Measurements from ENCODE around the gene SPECC1. TPM values are rescaled to one million over a fixed set of nuclear protein-coding genes. Genes with fewer than 3 reads are reported as not detected.
A peak's percentile ranks its signal among the peaks of the same experiment; 100 is the strongest.
"Not testable (repeated sequence)": the region's sequence is repeated elsewhere in the genome, so short reads cannot be mapped to it uniquely, and the experiment has no call there.

Gene SPECC1
- total and polyA plus RNA-seq, 5 experiments from 2014 or later: 1.8 to 4.7 (median 2.5) TPM

DNA sequence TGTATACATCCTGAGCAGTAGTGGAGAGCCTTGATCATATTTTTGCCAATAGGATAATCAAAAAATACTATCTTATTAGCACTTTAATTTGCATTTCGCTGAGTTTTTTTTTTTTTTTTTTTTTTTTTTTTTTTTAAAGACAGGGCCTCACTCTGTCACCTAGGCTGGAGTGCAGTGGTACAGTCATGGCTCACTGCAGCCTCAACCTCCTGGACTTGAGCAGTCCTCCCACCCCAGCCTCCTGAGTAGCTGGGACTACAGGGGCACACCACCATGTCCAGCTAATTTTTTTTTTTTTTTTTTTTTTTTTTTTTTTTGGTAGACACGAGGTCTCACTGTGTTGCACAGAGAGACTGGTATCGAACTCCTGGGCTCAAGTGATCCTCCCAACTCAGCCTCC is 230.6 kb downstream of the SPECC1 start:
- H3K4me3 Mint-ChIP-seq, ATAC-seq, DNase-seq, H3K36me3 Mint-ChIP-seq, H3K27ac Mint-ChIP-seq, H3K9me3 Mint-ChIP-seq, H3K27me3 Mint-ChIP-seq: not testable (repeated sequence)
- POLR2A ChIA-PET: interaction anchor here (0.6 kb wide), 1 partner anchor 258 kb away, joined by 4 read pairs; no protein-coding TSS in a partner anchor
- peaks cover 7 to 24% (median 11%) of the 10 kb centered on the region in 4 donors for H3K4me1 Mint-ChIP-seq

DNA sequence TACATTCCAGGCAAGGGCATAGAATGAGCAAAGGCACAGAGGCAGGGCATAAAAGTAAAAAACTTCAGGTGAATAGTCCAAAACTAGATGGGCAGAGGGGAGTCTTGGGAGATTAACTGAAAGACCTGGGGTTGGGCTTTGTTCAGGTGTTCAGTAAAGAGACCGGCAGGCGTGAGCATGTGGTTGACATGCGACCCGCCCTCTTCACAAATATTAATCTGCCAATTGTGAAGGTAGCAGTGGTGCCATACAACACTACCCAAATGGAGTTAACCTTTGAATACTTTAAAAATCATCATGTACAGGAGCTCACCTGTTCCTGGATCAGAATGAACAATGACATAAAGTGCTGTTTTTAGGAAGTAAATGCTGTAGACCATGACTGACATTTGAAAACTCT is 232.7 kb downstream of the SPECC1 start:
- H3K4me3 Mint-ChIP-seq: no peak overlapping the region
- no peaks in the 10 kb centered on the region for H3K9me3 Mint-ChIP-seq
- no peaks in the 10 kb centered on the region for H3K27me3 Mint-ChIP-seq
- H3K36me3 Mint-ChIP-seq: no peaks in the 10 kb centered on the region
- peaks cover 19 to 27% (median 22%) of the 10 kb centered on the region in 4 donors for H3K4me1 Mint-ChIP-seq
- POLR2A ChIA-PET: interaction anchor here (0.6 kb wide), 1 partner anchor 57 kb away, joined by 3 read pairs; no protein-coding TSS in a partner anchor
- DNase-seq (no peak), ATAC-seq (no peak)
- H3K27ac Mint-ChIP-seq: peak overlapping the region in 1 of 10 donors; percentile 55

DNA sequence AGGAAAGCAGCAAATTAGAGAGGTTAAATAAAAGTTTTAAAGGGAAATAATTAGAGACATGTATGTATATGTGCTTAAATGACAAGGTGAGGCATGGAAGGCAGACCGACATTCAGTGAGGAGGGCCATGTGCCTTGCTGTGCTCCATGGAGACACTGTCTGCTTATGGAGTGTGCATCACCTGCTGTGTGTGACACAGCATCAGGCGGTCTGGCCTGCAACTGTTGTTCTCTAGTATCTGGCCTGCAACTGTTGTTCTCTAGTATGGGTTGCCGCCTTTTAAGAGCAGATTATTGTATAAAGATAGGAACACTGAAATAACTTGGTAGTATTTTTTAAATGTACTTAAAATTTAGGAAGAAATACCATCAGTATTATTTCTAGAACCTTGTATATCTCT is 233.1 kb downstream of the SPECC1 start:
- no peaks in the 10 kb centered on the region for H3K27me3 Mint-ChIP-seq
- POLR2A ChIA-PET: interaction anchor here (0.6 kb wide), 1 partner anchor 56 kb away, joined by 3 read pairs; no protein-coding TSS in a partner anchor
- no peaks in the 10 kb centered on the region for H3K9me3 Mint-ChIP-seq
- H3K36me3 Mint-ChIP-seq: no peaks in the 10 kb centered on the region
- ATAC-seq (no peak), DNase-seq (no peak)
- H3K4me3 Mint-ChIP-seq: no peak overlapping the region
- peaks cover 22 to 29% (median 26%) of the 10 kb centered on the region in 4 donors for H3K4me1 Mint-ChIP-seq
- peak overlapping the region in 1 of 10 donors; percentile 55 for H3K27ac Mint-ChIP-seq

DNA sequence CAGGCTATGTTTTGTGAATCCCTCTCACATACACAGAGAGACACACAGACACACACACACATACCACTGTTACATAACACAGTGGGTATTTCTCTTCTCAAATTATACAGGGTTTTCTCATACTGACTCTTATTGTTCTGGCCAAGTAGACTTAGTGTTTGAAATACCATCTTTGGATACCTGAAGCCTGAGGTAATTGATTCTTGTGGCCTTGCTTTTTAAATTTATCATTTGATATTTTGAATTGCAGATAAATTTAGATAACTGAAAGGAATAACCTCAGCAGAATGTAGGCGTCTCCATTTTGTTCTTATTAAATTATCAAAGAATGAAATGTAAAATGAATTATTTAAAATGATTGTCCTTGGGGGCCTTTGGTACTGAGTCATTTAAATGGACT is 234.4 kb downstream of the SPECC1 start:
- H3K27me3 Mint-ChIP-seq: no peaks in the 10 kb centered on the region
- no peaks in the 10 kb centered on the region for H3K36me3 Mint-ChIP-seq
- no peaks in the 10 kb centered on the region for H3K9me3 Mint-ChIP-seq
- no peak for ATAC-seq
- DNase-seq: no peak
- peaks cover 25 to 39% (median 32%) of the 10 kb centered on the region in 4 donors for H3K4me1 Mint-ChIP-seq
- POLR2A ChIA-PET: no interaction called here
- peak overlapping the region in 1 of 10 donors; percentile 27 for H3K27ac Mint-ChIP-seq
- H3K4me3 Mint-ChIP-seq: no peak overlapping the region

DNA sequence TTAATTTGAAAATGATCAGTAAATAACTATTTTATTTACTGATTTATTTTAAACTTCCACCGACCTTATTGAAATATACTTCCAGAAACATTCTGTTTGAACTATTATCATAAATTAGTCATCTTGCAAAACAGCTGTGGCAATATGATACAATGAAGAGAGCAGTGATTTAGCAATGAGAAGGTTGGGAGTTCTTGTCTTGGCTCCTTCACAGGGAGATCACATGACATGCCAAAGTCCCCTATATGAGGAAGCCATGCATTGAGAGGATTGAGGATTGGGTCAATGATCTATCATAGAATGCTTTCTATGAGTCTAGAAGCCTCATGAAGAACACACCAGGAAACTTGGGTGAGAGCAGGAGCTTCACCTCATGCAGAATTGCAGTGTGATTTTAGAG is 235.5 kb downstream of the SPECC1 start:
- POLR2A ChIA-PET: interaction anchor here (0.6 to 3.6 kb wide), 5 partner anchors 12 to 1006 kb away, joined by 3 to 16 read pairs (median 5); no protein-coding TSS in a partner anchor
- Mint-ChIP-seq H3K4me3 (no peak overlapping the region), H3K27me3 (no peaks in the 10 kb centered on the region), H3K4me1 (peaks cover 27 to 44% (median 34%) of the 10 kb centered on the region in 4 donors), H3K9me3 (peaks cover 0 to 2% (median 0%) of the 10 kb centered on the region in 9 donors), H3K36me3 (no peaks in the 10 kb centered on the region), H3K27ac (peak overlapping the region in 2 of 10 donors; percentile 20 to 31)
- no peak for DNase-seq
- ATAC-seq: no peak

DNA sequence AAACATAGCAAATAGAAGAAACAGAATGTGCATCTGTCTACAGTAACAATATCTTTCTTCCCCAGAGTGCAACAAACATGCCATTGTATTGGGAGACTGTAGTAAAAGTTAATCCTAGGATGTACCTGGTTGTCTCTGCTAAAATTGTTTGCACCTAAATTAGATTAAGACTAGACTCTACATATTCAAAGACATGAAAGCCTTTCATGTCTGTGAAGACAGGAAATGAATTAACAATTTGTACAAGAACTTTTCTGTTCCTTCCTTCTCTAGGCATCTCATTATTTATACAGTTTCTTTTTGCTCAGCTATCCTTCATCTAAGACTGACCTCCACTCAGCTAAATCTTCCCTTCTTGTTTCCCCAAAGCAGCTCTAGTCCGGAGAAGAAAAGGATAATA is 237.5 kb downstream of the SPECC1 start:
- POLR2A ChIA-PET: interaction anchor here (0.6 to 3.6 kb wide), 8 partner anchors 10 to 29 kb away, joined by 3 to 18 read pairs (median 6); no protein-coding TSS in a partner anchor
- H3K36me3 Mint-ChIP-seq: no peaks in the 10 kb centered on the region
- peak overlapping the region; percentile 30 to 81 (median 72) for H3K4me3 Mint-ChIP-seq
- DNase-seq (peak in 1 of 10 donors; percentile 31), ATAC-seq (peak; percentile 72 to 78)
- peaks cover 0 to 3% (median 0%) of the 10 kb centered on the region in 9 donors for H3K9me3 Mint-ChIP-seq
- peak overlapping the region; percentile 24 to 90 (median 72) for H3K27ac Mint-ChIP-seq
- H3K4me1 Mint-ChIP-seq: peaks cover 26 to 49% (median 37%) of the 10 kb centered on the region in 4 donors
- no peaks in the 10 kb centered on the region for H3K27me3 Mint-ChIP-seq

DNA sequence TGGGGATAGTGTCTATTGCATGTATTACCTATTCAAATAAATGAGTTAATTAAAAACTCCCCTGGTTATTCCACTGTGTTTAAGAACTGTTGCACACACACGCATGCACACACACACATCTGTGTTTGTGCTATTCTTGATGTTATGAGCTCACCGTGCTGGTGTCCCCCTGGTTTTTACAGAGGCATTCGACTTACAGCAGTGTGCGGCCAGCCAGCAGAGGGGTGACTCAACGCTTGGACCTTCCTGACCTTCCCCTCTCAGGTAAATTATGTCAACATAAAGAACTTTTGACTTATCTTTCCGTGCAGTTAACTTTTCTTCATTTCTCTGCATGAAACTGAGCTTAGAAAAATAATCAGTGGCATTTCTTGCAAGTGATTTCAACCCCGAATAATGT is 244.2 kb downstream of the SPECC1 start:
- no peak for ATAC-seq
- H3K27ac Mint-ChIP-seq: peak overlapping the region in 8 of 10 donors; percentile 52 to 90 (median 79)
- peaks cover 27 to 59% (median 46%) of the 10 kb centered on the region in 4 donors for H3K4me1 Mint-ChIP-seq
- DNase-seq: no peak
- H3K4me3 Mint-ChIP-seq: peak overlapping the region in 2 of 10 donors; percentile 14 to 41
- no peaks in the 10 kb centered on the region for H3K27me3 Mint-ChIP-seq
- peaks cover 0 to 9% (median 5%) of the 10 kb centered on the region in 3 donors for H3K36me3 Mint-ChIP-seq
- H3K9me3 Mint-ChIP-seq: peaks cover 0 to 11% (median 6%) of the 10 kb centered on the region in 9 donors
- POLR2A ChIA-PET: no interaction called here

DNA sequence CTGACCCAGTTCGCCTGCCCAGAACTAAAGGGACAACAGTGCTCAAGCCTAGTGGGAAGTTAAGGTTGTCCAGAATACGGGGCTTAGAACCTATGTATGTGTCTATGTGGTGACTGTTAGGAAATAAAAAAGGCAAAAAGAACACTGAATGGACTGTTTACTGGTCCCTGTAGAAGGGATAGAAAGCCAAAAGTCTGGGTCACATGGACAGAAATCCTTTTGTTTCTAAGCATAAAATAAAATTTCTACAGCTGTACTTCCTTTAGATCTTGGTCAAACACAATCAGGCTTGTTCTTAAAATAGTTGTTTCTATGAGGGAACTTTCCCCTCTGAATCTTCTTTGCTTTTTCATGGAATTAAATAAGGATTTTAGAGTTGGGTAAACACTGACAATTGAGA is 245.4 kb downstream of the SPECC1 start:
- Mint-ChIP-seq H3K4me3 (peak overlapping the region in 6 of 10 donors; percentile 1 to 83 (median 21)), H3K27ac (peak overlapping the region in 9 of 10 donors; percentile 58 to 90 (median 79)), H3K27me3 (no peaks in the 10 kb centered on the region), H3K36me3 (peaks cover 0 to 15% (median 10%) of the 10 kb centered on the region in 3 donors), H3K4me1 (peaks cover 26 to 62% (median 48%) of the 10 kb centered on the region in 4 donors), H3K9me3 (peaks cover 0 to 16% (median 10%) of the 10 kb centered on the region in 9 donors)
- no peak for ATAC-seq
- POLR2A ChIA-PET: interaction anchor here (1.6 to 3.9 kb wide), 2 partner anchors 9 to 10 kb away, joined by 4 to 13 read pairs; no protein-coding TSS in a partner anchor
- DNase-seq: no peak

DNA sequence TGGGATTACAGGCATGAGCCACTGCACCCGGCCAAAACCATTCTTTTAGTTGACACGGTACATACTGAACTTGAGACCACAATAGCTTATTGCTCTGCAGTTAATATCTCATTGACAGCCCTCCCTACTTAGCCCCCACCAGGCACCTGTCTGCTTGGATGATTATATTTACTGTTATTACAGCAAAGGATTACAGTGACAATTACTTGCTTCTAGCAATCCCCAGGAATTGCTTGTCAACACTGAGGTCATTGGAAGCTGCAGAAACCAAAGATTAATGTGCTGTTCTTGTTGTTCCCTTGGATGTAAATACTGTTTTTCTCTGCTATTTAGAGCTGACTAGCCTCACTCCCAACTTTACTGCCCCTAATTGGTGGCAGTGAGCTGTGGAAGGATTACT is 247.0 kb downstream of the SPECC1 start:
- H3K27me3 Mint-ChIP-seq: no peaks in the 10 kb centered on the region
- POLR2A ChIA-PET: interaction anchor here (0.8 to 3.9 kb wide), 6 partner anchors 8 to 20 kb away, joined by 3 to 13 read pairs (median 4); no protein-coding TSS in a partner anchor
- no peak overlapping the region for H3K4me3 Mint-ChIP-seq
- peaks cover 0 to 15% (median 10%) of the 10 kb centered on the region in 3 donors for H3K36me3 Mint-ChIP-seq
- ATAC-seq (no peak), DNase-seq (no peak)
- peaks cover 22 to 65% (median 49%) of the 10 kb centered on the region in 4 donors for H3K4me1 Mint-ChIP-seq
- H3K27ac Mint-ChIP-seq: peak overlapping the region in 1 of 10 donors; percentile 11
- peaks cover 0 to 16% (median 10%) of the 10 kb centered on the region in 9 donors for H3K9me3 Mint-ChIP-seq

DNA sequence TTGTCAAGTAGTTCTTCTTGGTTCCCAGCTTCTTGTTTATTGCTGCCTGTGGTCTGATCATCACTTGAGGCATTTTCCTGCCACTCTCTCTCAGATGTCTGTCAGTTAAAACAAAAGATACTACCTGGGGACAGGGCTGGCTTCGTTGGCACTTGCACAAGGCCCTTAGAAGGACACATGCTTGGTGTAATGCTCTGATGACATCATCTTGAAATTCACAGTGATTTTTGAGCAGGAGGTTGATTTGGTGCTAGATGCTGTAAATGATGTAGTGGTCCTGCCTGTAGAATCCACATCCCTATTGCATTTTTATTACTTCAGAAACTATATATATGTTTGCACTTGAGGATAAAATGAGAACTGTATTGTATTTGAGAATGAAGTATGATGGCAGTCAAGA is 247.8 kb downstream of the SPECC1 start:
- Mint-ChIP-seq H3K4me1 (peaks cover 29 to 73% (median 51%) of the 10 kb centered on the region in 4 donors), H3K4me3 (peak overlapping the region in 1 of 10 donors; percentile 8), H3K36me3 (peaks cover 0 to 15% (median 10%) of the 10 kb centered on the region in 3 donors), H3K27ac (peak overlapping the region in 5 of 10 donors; percentile 6 to 67 (median 26)), H3K9me3 (peaks cover 0 to 16% (median 10%) of the 10 kb centered on the region in 9 donors), H3K27me3 (no peaks in the 10 kb centered on the region)
- POLR2A ChIA-PET: interaction anchor here (0.8 to 3.9 kb wide), 5 partner anchors 9 to 19 kb away, joined by 3 to 13 read pairs (median 4); no protein-coding TSS in a partner anchor
- ATAC-seq: no peak
- DNase-seq: no peak

DNA sequence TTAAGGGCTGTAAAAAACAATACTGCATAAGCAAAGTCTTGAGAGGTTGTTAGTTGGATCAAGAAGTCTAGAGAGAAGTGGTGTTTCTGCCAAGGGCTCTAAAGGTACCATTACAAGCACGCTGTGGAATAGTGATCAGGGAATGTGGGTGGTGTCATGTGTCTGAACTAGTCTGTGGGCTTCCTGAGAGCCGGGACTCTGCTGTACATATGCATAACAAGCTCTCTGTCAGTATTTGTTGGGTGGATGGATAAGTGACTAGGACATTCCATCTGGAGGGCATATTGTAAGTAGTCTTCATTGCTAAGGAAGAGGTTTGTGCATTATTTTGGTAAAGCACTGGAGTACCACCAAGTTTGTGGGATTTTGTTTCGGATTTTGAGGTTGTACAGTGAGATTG is 248.6 kb downstream of the SPECC1 start:
- no peak for DNase-seq
- H3K4me3 Mint-ChIP-seq: no peak overlapping the region
- no peak for ATAC-seq
- H3K4me1 Mint-ChIP-seq: peaks cover 37 to 76% (median 59%) of the 10 kb centered on the region in 4 donors
- peaks cover 0 to 15% (median 10%) of the 10 kb centered on the region in 3 donors for H3K36me3 Mint-ChIP-seq
- H3K27ac Mint-ChIP-seq: peak overlapping the region in 2 of 10 donors; percentile 22 to 64
- no peaks in the 10 kb centered on the region for H3K27me3 Mint-ChIP-seq
- POLR2A ChIA-PET: interaction anchor here (3.9 kb wide), 1 partner anchor 12 kb away, joined by 13 read pairs; no protein-coding TSS in a partner anchor
- H3K9me3 Mint-ChIP-seq: peaks cover 0 to 16% (median 10%) of the 10 kb centered on the region in 9 donors

DNA sequence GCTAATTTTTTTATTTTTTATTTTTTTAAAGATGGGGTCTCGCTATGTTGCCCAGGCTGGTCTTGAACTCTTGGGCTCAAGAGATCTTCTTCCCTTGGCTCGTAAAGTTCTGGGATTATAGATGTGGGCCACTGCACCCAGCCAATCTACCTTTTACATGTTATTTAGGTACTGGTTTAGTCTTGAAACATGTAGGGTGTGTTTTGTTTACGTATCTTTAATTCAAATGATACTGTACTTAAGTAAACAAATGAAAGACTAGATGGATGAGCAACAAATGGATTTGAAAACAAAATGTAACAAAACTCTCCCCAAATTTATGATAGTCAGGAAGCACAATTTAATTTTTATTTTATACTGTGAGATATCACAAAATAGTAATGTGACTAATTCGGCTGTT is 250.5 kb downstream of the SPECC1 start:
- H3K4me3 Mint-ChIP-seq: no peak overlapping the region
- DNase-seq (no peak), ATAC-seq (no peak)
- POLR2A ChIA-PET: interaction anchor here (0.5 kb wide), 1 partner anchor 50 kb away, joined by 4 read pairs; no protein-coding TSS in a partner anchor
- H3K4me1 Mint-ChIP-seq: peaks cover 36 to 70% (median 56%) of the 10 kb centered on the region in 4 donors
- H3K27ac Mint-ChIP-seq: peak overlapping the region in 1 of 10 donors; percentile 5
- H3K36me3 Mint-ChIP-seq: peaks cover 0 to 15% (median 10%) of the 10 kb centered on the region in 3 donors
- no peaks in the 10 kb centered on the region for H3K27me3 Mint-ChIP-seq
- peaks cover 0 to 16% (median 10%) of the 10 kb centered on the region in 9 donors for H3K9me3 Mint-ChIP-seq

DNA sequence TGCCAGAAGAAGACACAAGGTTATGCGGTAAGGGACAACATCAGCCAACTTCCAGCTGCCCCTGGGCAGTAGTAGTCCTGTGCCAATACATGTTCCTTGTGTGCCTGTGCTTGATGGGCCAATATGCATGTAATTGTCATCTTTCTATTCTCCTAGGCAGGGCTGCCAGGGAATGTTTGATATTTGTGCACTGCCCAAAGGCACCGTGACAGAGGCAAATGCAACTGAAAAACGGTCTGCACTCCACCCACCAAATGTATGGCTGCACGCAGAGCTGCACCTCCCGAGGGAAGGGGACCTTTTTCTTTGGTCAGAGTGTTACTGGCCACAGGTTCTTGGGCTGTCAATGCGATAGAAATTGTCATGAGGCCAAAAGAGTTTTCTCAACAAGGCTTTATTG is 251.1 kb downstream of the SPECC1 start:
- H3K4me1 Mint-ChIP-seq: peaks cover 36 to 70% (median 54%) of the 10 kb centered on the region in 4 donors
- H3K4me3 Mint-ChIP-seq: peak overlapping the region in 2 of 10 donors; percentile 10 to 36
- ATAC-seq (no peak), DNase-seq (no peak)
- peak overlapping the region in 5 of 10 donors; percentile 22 to 65 (median 42) for H3K27ac Mint-ChIP-seq
- POLR2A ChIA-PET: interaction anchor here (0.5 to 3.1 kb wide), 2 partner anchors 15 to 49 kb away, joined by 4 to 16 read pairs; no protein-coding TSS in a partner anchor
- peaks cover 0 to 15% (median 10%) of the 10 kb centered on the region in 3 donors for H3K36me3 Mint-ChIP-seq
- H3K27me3 Mint-ChIP-seq: no peaks in the 10 kb centered on the region
- H3K9me3 Mint-ChIP-seq: peaks cover 0 to 16% (median 10%) of the 10 kb centered on the region in 9 donors

Data from naive thymus-derived CD8-positive, alpha-beta T cell (primary cell).